ENCODE results near the gene UTP18. TPM values are rescaled to one million over a fixed set of nuclear protein-coding genes. Genes with fewer than 3 reads are reported as not detected.
"Not testable (repeated sequence)": the region's sequence is repeated elsewhere in the genome, so short reads cannot be mapped to it uniquely, and the experiment has no call there.

UTP18 gene
- polyA plus RNA-seq: 37.0 TPM
- long read RNA-seq, donor 1, transcript UTP18-201 (14 exons, 1,894 nt): major isoform, 11 of 12 reads
- long read RNA-seq, donor 1, partial matches to known transcripts: 0 of 12 reads
- long read RNA-seq, donor 1, other reads (novel, unspliced or antisense): 0 of 12 reads
- long read RNA-seq, donor 2, transcript UTP18-201 (14 exons, 1,894 nt): major isoform, 15 of 22 reads
- long read RNA-seq, donor 2, partial matches to known transcripts: 7 of 22 reads
- long read RNA-seq, donor 2, other reads (novel, unspliced or antisense): 0 of 22 reads
- long read RNA-seq, donor 3: 0 reads
- long read RNA-seq, donor 4, partial matches to known transcripts: 0 of 1 reads
- long read RNA-seq, donor 4, other reads (novel, unspliced or antisense): 0 of 1 reads
- long read RNA-seq, donor 5, transcript UTP18-201 (14 exons, 1,894 nt): major isoform, 5 of 5 reads
- long read RNA-seq, donor 5, partial matches to known transcripts: 0 of 5 reads
- long read RNA-seq, donor 5, other reads (novel, unspliced or antisense): 0 of 5 reads
- long read RNA-seq, donor 6, transcript UTP18-201 (14 exons, 1,894 nt): major isoform, 8 of 14 reads
- long read RNA-seq, donor 6, partial matches to known transcripts: 5 of 14 reads
- long read RNA-seq, donor 6, other reads (novel, unspliced or antisense): 0 of 14 reads
- long read RNA-seq, donor 7, transcript UTP18-201 (14 exons, 1,894 nt): major isoform, 5 of 5 reads
- long read RNA-seq, donor 7, partial matches to known transcripts: 0 of 5 reads
- long read RNA-seq, donor 7, other reads (novel, unspliced or antisense): 0 of 5 reads
- long read RNA-seq, donor 8, transcript UTP18-201 (14 exons, 1,894 nt): major isoform, 10 of 10 reads
- long read RNA-seq, donor 8, partial matches to known transcripts: 0 of 10 reads
- long read RNA-seq, donor 8, other reads (novel, unspliced or antisense): 0 of 10 reads
- long read RNA-seq, donor 9, transcript UTP18-201 (14 exons, 1,894 nt): major isoform, 14 of 15 reads
- long read RNA-seq, donor 9, partial matches to known transcripts: 0 of 15 reads
- long read RNA-seq, donor 9, other reads (novel, unspliced or antisense): 0 of 15 reads
- long read RNA-seq, donor 10, transcript UTP18-201 (14 exons, 1,894 nt): major isoform, 14 of 14 reads
- long read RNA-seq, donor 10, partial matches to known transcripts: 0 of 14 reads
- long read RNA-seq, donor 10, other reads (novel, unspliced or antisense): 0 of 14 reads
- long read RNA-seq, donor 11, transcript UTP18-201 (14 exons, 1,894 nt): major isoform, 7 of 7 reads
- long read RNA-seq, donor 11, partial matches to known transcripts: 0 of 7 reads
- long read RNA-seq, donor 11, other reads (novel, unspliced or antisense): 0 of 7 reads

DNA sequence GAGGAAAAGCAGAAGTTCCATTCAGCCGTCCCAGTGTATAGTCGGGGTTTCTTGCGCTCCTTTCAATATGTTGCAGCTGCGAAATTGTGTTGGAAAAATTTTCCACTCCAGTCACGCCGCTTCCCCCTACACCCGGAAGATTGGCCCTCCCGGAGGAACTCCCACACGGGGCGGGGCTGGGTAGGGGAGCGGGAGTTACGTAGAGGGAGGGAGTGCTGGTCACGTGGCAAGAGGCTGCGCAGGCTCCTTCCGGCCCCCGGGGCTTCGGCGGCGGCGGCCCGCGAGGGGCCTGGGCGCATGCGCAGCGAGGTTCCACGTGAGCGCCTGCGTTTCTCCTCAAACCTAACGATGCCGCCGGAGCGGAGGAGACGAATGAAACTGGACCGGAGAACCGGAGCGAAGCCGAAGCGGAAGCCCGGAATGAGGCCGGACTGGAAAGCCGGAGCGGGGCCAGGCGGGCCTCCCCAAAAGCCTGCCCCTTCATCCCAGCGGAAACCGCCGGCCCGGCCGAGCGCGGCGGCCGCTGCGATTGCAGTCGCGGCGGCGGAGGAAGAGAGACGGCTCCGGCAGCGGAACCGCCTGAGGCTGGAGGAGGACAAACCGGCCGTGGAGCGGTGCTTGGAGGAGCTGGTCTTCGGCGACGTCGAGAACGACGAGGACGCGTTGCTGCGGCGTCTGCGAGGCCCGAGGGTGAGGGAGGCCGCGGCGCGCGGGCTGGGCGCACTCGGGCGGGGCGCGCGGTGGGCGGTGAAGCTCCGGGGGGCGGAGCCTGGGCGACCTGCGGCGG is at the start of gene UTP18:
TSS of gene UTP18 (plus strand) at position 310 of the 787 bp plus-strand sequence. CDS start at position 349, 39 bp downstream.
- Histone ChIP-seq H3K4me1 (ENCODE audit: control insufficient read depth, insufficient read depth, low read length) (peaks cover 13% of the 10 kb centered on the region), H3K4me3 (ENCODE audit: low read length) (peak within 1 kb of the TSS; percentile 92), H3K27me3 (ENCODE audit: control insufficient read depth, insufficient read depth, low read length) (no peaks in the 10 kb centered on the region), H3K36me3 (ENCODE audit: control insufficient read depth, insufficient read depth, low read length) (peaks cover 21% of the 10 kb centered on the region), H3K27ac (ENCODE audit: low read length) (peak within 1 kb of the TSS; percentile 100), H3K9me3 (ENCODE audit: control insufficient read depth, low read depth, low read length) (no peaks in the 10 kb centered on the region)
- no CpG with 5 or more reads among the region's 93 CpGs for WGBS (ENCODE audit: insufficient coverage, low lambda C conversion rate)
- peak; percentile 98 for DNase-seq

DNA sequence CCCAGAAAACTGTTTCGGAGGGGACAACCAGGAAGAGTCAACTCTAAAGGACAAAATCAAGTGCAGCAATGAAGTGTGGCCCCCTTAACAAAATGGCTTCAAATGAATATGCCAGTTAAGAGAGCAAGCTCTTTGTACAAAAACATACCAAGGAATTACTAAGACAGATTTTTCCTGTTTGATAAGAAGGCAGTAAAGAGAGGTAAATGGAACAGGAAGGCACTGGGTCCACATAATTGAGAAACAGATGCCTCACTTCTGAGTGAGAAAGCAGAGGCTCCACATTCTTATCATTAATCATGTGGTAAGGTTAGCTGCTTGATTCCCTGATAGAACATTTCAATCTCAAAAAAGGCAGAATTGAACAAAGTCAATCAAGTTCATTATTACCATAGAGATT is 45.4 kb upstream of the UTP18 start:
- Histone ChIP-seq H3K36me3 (ENCODE audit: control insufficient read depth, insufficient read depth, low read length) (peaks cover 43% of the 10 kb centered on the region), H3K4me3 (ENCODE audit: low read length) (no peak overlapping the region), H3K4me1 (ENCODE audit: control insufficient read depth, insufficient read depth, low read length) (no peaks in the 10 kb centered on the region), H3K9me3 (ENCODE audit: control insufficient read depth, low read depth, low read length) (no peaks in the 10 kb centered on the region), H3K27ac (ENCODE audit: low read length) (no peak overlapping the region), H3K27me3 (ENCODE audit: control insufficient read depth, insufficient read depth, low read length) (no peaks in the 10 kb centered on the region)
- WGBS (ENCODE audit: insufficient coverage, low lambda C conversion rate): no CpG with 5 or more reads among the region's 1 CpG
- peak in 1 of 2 donors; percentile 12 for DNase-seq

DNA sequence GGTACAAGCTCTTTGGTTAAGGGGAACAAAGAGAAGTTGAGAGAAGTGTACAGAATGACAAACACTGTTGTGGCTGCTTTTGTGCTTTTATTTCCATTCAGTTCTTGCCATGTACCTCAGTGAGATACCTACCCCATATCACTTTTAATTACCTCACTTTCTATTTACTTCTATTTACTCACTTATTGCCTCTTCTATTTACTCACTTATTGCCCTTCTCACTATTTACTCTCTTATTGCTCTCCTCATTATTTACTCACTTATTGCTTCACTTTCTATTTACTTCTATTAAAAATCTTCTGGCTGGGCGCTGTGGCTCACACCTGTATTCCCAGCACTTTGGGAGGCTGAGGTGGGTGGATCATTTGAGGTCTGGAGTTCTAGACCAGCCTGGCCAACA is 42.4 kb upstream of the UTP18 start:
- no peak for DNase-seq
- Histone ChIP-seq H3K36me3 (ENCODE audit: control insufficient read depth, insufficient read depth, low read length) (peaks cover 46% of the 10 kb centered on the region), H3K27me3 (ENCODE audit: control insufficient read depth, insufficient read depth, low read length) (no peaks in the 10 kb centered on the region), H3K27ac (ENCODE audit: low read length) (no peak overlapping the region), H3K9me3 (ENCODE audit: control insufficient read depth, low read depth, low read length) (no peaks in the 10 kb centered on the region), H3K4me1 (ENCODE audit: control insufficient read depth, insufficient read depth, low read length) (no peaks in the 10 kb centered on the region), H3K4me3 (ENCODE audit: low read length) (no peak overlapping the region)
- 100% methylated on average over 1 of the region's 1 CpG for WGBS (ENCODE audit: insufficient coverage, low lambda C conversion rate)

DNA sequence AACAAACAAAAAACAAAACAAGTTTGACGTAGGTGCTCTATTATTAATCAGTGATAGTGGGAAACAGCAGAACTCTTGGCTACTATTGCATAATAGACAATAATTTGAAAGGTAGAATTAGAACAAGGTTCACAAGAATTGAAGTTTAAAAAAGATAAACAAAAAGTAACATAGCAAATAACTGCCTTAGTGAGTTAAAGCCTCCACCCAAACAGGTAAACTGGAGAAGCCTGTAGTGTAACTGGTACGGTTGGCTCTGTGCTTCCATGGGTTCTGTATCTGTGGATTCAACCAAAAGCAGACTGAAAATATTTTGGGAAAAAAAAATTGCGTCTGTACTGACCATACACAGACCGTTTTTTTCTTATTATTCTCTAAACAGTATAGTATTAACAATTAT is 39.0 kb upstream of the UTP18 start:
- no peak overlapping the region for H3K27ac ChIP-seq (ENCODE audit: low read length)
- no peak for DNase-seq
- H3K9me3 ChIP-seq (ENCODE audit: control insufficient read depth, low read depth, low read length): no peaks in the 10 kb centered on the region
- H3K27me3 ChIP-seq (ENCODE audit: control insufficient read depth, insufficient read depth, low read length): no peaks in the 10 kb centered on the region
- H3K36me3 ChIP-seq (ENCODE audit: control insufficient read depth, insufficient read depth, low read length): peaks cover 38% of the 10 kb centered on the region
- 86% methylated on average over 3 of the region's 4 CpGs for WGBS (ENCODE audit: insufficient coverage, low lambda C conversion rate)
- no peaks in the 10 kb centered on the region for H3K4me1 ChIP-seq (ENCODE audit: control insufficient read depth, insufficient read depth, low read length)
- no peak overlapping the region for H3K4me3 ChIP-seq (ENCODE audit: low read length)

DNA sequence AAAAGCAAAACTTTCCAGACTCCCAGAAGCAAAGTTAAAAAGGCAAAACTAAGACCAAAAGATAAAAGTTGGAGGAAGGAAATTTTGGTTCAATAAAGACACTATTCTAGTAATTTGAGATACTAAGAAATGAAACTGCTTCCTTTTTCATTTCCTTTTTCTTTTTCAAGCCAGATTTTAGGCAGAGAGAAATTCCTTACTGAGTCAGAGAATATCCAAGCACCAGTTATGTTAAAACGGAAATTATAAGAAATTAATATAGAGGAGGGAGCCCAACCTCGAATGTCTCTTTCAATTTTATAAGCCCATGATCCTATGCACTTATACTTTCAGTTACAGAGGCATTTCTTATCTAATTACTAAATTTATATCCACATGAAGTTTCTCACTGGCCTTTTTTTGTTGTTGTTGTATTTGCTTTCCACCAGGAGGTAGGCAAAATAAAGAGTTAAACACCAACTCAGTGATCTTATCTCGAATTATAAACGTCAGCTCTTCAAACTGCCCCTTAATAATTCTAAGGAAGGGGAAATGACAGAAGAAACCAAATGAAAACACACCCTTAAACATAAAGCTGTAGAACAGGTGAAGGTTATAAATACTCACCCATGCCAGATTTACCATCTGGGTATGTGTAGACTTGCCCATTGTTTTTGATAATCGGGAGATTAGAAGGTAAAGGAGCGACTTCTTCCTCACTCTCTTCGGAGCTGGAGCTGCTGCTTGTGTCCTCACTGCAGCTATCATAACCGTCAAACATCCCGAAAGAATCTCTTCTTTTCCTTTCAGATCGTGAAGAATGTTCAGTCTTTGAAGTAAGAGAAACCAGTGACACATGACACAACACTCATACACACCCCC is 35.7 kb upstream of the UTP18 start:
- Histone ChIP-seq H3K9me3 (ENCODE audit: control insufficient read depth, low read depth, low read length) (no peaks in the 10 kb centered on the region), H3K4me3 (ENCODE audit: low read length) (no peak overlapping the region), H3K36me3 (ENCODE audit: control insufficient read depth, insufficient read depth, low read length) (peaks cover 23% of the 10 kb centered on the region), H3K4me1 (ENCODE audit: control insufficient read depth, insufficient read depth, low read length) (no peaks in the 10 kb centered on the region), H3K27me3 (ENCODE audit: control insufficient read depth, insufficient read depth, low read length) (no peaks in the 10 kb centered on the region), H3K27ac (ENCODE audit: low read length) (no peak overlapping the region)
- no peak for DNase-seq
- 40% methylated on average over 1 of the region's 10 CpGs for WGBS (ENCODE audit: insufficient coverage, low lambda C conversion rate)

DNA sequence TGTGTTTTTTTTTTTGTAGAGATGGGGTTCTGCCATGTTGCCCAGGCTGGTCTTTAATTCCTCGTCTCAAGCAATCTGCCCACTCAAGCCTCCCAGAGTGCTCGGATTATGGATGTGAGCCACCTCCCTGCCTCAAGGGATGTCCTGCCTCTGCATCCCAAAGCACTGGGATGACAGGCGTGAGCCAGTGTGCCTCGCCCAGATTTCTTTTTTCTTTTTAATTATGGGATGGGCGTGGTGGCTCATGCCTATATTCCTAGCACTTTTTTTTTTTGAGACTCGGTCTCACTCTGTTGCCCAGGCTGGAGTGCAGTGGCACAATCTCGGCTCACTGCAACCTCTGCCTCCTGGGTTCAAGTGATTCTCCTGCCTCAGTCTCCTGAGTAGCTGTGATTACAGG is 34.8 kb upstream of the UTP18 start:
- not testable (repeated sequence) for DNase-seq; H3K4me3 ChIP-seq (ENCODE audit: low read length); H3K4me1 ChIP-seq (ENCODE audit: control insufficient read depth, insufficient read depth, low read length); H3K9me3 ChIP-seq (ENCODE audit: control insufficient read depth, low read depth, low read length); H3K27ac ChIP-seq (ENCODE audit: low read length); H3K27me3 ChIP-seq (ENCODE audit: control insufficient read depth, insufficient read depth, low read length)
- WGBS (ENCODE audit: insufficient coverage, low lambda C conversion rate): 100% methylated on average over 2 of the region's 7 CpGs
- H3K36me3 ChIP-seq (ENCODE audit: control insufficient read depth, insufficient read depth, low read length): peaks cover 18% of the 10 kb centered on the region

DNA sequence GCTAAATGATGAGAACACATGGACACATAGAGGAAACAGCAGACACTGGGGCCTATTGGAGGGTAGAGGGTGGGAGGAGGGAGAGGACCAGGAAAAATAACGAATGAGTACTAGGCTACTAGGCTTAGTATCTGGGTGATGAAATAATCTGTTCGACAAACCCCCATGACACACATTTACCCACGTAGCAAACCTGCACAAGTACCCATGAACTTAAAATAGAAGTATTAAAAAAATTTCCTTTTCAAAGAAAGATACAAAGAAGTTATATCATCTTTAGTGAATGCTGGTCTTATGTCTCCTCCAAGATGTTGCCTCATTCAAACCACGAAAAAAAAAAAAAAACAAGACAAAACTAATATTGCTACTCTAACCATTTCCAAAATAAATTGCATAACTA is 32.2 kb upstream of the UTP18 start:
- H3K36me3 ChIP-seq (ENCODE audit: control insufficient read depth, insufficient read depth, low read length): peaks cover 8% of the 10 kb centered on the region
- no peak for DNase-seq
- no peaks in the 10 kb centered on the region for H3K4me1 ChIP-seq (ENCODE audit: control insufficient read depth, insufficient read depth, low read length)
- no peaks in the 10 kb centered on the region for H3K9me3 ChIP-seq (ENCODE audit: control insufficient read depth, low read depth, low read length)
- H3K27ac ChIP-seq (ENCODE audit: low read length): no peak overlapping the region
- H3K4me3 ChIP-seq (ENCODE audit: low read length): no peak overlapping the region
- 100% methylated on average over 1 of the region's 4 CpGs for WGBS (ENCODE audit: insufficient coverage, low lambda C conversion rate)
- no peaks in the 10 kb centered on the region for H3K27me3 ChIP-seq (ENCODE audit: control insufficient read depth, insufficient read depth, low read length)

DNA sequence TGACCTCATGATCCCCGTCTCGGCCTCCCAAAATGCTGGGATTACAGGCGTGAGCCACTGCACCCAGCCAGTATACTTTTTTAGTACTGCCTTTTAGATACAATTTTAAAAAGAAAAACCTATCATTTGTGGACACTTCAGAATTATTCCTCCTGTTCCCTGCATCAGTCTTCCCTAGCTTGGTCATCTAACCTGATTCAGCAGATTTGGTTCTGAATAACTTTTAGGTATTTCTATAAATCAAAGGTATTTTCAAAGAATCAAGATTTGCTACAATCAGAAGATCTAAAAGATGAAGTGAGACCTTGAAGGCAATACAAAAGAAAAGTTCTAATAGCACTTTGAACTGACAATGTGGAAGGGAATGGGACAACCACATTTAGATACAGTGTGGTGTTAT is 30.5 kb upstream of the UTP18 start:
- H3K4me3 ChIP-seq (ENCODE audit: low read length): no peak overlapping the region
- DNase-seq: no peak
- no peak overlapping the region for H3K27ac ChIP-seq (ENCODE audit: low read length)
- no peaks in the 10 kb centered on the region for H3K4me1 ChIP-seq (ENCODE audit: control insufficient read depth, insufficient read depth, low read length)
- no CpG with 5 or more reads among the region's 3 CpGs for WGBS (ENCODE audit: insufficient coverage, low lambda C conversion rate)
- H3K27me3 ChIP-seq (ENCODE audit: control insufficient read depth, insufficient read depth, low read length): no peaks in the 10 kb centered on the region
- peaks cover 4% of the 10 kb centered on the region for H3K36me3 ChIP-seq (ENCODE audit: control insufficient read depth, insufficient read depth, low read length)
- H3K9me3 ChIP-seq (ENCODE audit: control insufficient read depth, low read depth, low read length): no peaks in the 10 kb centered on the region

DNA sequence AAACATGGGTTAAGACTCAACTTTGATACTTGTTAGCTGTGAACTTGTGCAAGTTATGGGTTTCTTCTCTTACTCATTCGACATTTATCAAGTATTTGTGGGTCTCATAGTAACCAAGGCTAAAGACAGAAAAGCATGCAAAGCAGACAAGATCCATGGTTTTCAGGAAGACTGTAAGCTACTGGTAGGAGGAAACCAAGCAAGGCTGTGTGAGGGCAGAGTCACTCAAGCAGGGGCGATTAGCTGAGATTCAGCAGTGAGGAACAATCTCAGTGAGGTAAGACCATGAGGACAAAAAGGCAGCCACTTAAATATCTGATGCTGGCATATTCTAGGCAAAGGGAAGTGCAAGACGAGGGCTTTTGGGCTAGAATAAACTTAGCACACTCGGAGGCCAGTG is 30.0 kb upstream of the UTP18 start:
- Histone ChIP-seq H3K27ac (ENCODE audit: low read length) (no peak overlapping the region), H3K9me3 (ENCODE audit: control insufficient read depth, low read depth, low read length) (no peaks in the 10 kb centered on the region), H3K27me3 (ENCODE audit: control insufficient read depth, insufficient read depth, low read length) (no peaks in the 10 kb centered on the region), H3K36me3 (ENCODE audit: control insufficient read depth, insufficient read depth, low read length) (peaks cover 4% of the 10 kb centered on the region), H3K4me3 (ENCODE audit: low read length) (no peak overlapping the region), H3K4me1 (ENCODE audit: control insufficient read depth, insufficient read depth, low read length) (no peaks in the 10 kb centered on the region)
- WGBS (ENCODE audit: insufficient coverage, low lambda C conversion rate): 80% methylated on average over 1 of the region's 4 CpGs
- DNase-seq: no peak

All from large intestine (tissue), 12 donors.